Hypothalamus (tissue), 51 donors: Measurements from ENCODE around the gene UFC1.

Experiments used
- DNase-seq, 51 donors: peaks; one replicate each; lab custom pipeline; 2025; lab: John Stamatoyannopoulos, UW

Gene UFC1

DNA sequence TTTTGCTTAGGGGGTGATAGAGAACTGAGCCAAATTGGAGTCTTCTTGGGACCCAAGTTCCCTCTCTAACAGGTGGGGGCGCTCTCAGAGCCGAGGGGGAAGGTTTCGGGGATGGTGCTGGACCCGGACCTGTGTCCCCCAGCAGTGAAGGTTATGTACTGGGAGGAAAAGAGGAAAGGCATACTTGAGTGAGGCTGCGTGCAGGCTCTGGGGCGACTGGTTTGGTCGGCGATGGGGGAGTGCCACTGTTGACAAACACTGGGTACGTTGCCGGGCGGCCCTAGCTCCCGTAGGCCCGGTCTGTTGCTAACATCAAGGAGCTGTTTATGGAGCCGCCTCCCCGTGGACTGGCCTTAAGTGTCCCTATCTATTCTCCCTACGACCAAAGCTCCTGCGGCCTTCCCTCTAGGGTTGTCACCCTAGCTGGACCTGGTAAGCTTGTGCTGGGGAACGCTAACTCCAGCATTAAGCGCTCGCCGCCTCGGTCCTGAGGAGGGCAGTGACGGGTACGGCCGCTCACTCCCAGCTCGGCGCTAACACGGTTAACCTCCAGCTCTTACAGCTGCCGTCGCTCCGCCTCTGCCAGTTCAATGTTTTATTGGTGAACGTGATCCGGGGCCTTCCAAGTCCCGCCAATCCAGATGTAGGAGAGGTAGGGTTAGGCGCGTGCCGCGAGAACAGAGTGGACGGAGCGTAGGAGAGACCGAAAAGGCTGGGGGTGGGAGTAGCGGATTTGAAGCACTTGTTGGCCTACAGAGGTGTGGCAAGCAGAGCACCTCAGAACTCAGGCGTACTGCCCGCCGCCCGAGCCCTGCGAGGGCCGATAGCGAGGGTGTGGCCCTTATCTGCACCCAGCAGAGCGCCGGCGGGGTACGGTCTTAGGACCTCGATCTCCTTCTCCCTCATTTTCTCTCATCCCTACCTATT lies 12.2 kb downstream of the UFC1 start, which contains the start of gene PPOX:
TSS of gene PPOX (plus strand) at position 685 of the 927 bp plus-strand sequence. CDS start 422 bp downstream, outside the sequence.
- peak; percentile 79 to 99 (median 95) for DNase-seq

DNA sequence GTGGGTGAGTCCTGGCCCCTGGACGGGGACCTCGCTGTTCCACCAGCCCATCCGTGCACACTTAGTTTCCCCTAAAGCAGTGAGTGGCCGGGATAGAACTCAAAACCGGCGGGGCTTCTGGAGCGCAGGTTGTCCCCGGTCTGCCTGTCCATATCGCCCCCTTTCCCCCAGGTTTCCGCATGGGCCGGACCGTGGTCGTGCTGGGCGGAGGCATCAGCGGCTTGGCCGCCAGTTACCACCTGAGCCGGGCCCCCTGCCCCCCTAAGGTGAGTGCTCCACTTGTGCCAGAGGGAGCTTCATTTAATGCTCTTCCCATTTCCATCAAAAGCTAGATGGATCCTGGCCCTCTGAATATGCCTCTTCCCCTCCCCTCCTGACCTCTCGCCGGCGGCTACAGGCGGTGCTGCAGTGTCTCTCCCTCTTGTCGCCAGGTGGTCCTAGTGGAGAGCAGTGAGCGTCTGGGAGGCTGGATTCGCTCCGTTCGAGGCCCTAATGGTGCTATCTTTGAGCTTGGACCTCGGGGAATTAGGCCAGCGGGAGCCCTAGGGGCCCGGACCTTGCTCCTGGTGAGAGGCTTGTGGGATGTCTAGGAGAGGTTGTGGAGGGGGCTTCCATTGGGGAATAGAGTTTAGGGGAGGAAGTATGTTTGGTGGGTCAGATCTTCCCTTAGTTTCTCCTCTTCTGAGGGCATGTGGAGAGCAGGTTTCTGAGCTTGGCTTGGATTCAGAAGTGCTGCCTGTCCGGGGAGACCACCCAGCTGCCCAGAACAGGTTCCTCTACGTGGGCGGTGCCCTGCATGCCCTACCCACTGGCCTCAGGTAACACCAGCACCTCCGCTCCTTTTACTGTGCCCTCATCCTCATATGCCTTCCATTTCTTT lies 13.1 kb downstream of the UFC1 start:
- DNase-seq, result peak in 3 of 51 donors; percentile 24 to 54 (median 34)

DNA sequence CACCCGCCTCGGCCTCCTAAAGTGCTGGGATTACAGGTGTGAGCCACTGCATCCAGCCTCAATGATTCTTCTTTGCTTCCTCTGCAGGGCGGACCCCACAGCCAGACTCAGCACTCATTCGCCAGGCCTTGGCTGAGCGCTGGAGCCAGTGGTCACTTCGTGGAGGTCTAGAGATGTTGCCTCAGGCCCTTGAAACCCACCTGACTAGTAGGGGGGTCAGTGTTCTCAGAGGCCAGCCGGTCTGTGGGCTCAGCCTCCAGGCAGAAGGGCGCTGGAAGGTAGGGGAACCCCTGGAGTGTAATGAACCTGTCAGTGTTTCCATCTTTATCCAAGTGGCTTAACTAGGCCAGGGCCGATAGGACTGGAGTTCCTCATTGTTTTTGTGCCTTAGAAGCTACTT lies 15.1 kb downstream of the UFC1 start:
- DNase-seq, result no peak

- no peak for DNase-seq
These were observed 17.4 kb downstream of the UFC1 start for GRCh38 chr1:161171191-161171590.

DNA sequence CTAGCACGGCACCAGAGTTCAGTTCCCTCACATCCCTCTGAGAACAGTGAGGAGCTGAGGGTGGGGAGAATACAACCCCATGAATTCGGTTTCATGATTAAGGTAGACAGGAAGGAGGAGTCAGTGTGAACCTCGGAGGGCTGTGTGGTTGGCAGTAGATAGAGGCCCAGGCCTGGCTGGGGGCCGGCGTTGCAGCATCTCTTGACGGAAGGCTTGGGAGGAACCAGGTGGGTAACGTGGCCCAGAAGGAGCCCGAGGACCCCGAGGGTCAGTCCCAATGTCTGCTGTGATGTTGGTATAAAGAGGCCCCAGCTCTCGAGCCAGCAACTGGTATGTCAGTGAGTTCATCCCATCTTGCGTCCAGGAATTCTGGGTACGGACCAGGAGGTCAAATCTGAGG lies 17.9 kb downstream of the UFC1 start:
- no peak for DNase-seq

GRCh38 chr1:161172349-161172748 lies 18.6 kb downstream of the UFC1 start:
- no peak for DNase-seq

DNA sequence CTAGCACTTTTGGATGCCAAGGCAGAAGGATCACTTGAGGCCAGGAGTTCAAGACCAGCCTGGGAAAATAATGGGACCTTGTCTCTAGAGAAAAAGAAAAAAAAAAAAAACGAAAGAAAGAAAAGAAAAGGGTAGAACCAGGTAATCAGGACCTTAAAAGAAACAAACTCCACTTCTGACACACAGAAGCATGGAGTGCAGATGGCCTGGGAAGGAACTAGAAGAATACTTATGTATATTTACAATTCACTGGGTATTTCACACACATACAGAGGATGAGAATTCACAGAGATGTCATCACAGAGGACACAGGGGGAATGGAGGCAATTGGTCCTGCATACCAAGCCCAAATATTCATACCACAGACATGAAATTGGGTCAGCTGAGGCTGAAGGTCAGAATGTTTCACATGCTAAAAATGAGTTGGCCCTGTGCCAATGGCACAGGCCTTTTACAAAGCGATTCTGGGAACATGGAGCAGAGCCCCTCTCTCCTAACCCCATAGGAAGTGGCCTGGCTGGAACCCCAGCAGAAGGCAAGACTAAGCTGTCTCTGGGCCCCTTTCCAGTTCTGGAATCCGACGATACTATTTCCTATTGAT lies 19.1 kb downstream of the UFC1 start:
- no peak for DNase-seq

GRCh38 chr1:161173711-161174110 lies 19.9 kb downstream of the UFC1 start:
- DNase-seq, result no peak

DNA sequence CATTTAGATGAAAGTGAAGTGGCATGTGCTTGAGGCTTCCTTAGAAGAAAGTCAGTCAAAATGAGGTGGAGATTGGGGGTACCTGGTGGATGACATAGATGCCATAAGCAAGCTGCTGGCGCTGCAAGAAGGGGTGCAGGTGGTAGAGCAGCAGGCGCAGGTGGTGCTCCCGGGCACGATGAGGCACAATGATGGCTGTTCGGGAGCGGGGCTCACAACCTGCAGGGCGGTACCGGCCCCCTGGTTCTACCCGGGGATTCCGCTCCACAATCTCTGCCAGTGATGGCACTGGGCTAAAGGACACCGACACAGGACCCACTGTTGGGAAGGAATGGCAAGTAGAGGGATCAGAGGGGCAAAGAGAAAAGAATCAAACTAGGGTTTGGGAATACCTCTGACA lies 21.1 kb downstream of the UFC1 start:
- DNase-seq, result no peak

- DNase-seq, result no peak
These were observed 22.1 kb downstream of the UFC1 start for GRCh38 chr1:161175771-161176453.

DNA sequence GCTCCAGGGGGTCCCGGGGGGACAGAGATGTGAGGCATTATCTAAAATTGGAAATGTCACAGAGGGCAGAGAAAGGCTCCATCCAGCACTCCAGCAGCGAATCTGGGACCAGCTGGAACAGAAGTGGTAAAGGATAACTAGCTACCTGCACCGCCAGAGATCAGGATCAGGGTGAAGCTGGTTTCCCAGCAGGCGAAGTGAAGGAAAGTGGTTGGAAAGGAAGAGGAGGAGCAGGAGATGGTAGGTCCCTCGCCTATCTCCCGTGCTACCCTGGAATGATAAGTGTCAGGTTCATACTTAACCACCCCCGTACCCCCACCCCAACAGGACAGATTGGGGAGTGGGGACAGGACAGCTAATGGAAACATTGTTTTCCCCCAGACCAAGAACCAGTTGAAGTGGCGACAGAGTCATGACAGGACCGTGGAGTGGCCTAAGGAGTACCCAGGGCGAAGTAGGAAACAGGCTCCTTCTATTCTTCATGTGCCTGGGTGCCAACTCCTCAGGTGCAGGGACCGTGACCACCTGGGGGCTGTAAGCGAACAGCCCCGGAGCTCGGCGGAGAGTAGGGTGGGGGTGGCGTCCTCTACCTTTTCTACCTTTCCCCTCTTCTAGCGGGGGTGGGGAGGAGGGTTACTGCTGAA lies 22.8 kb downstream of the UFC1 start:
- no peak for DNase-seq

GRCh38 chr1:161177112-161177935 lies 23.5 kb downstream of the UFC1 start, which contains the start of gene B4GALT3:
TSS of gene B4GALT3 (minus strand) at chr1:161177507. CDS start at chr1:161176060, 1,447 bp downstream.
- peak; percentile 45 to 94 (median 84) for DNase-seq

DNA sequence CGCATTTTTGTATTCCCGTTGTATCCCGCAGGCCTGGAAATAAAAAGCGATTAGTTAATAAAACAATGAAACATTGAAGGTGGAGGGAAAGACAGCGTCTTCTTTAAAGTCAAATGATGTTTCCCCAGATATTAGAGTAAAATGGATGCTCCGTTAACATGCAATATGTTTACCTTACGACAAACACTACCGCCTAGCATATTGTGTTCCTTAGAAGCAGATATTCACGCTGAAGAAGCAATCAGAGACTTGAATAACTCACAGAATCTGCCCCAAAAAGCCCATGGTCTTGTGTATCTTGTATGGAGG lies 24.1 kb downstream of the UFC1 start:
- DNase-seq, result peak in 1 of 51 donors; percentile 57

DNA sequence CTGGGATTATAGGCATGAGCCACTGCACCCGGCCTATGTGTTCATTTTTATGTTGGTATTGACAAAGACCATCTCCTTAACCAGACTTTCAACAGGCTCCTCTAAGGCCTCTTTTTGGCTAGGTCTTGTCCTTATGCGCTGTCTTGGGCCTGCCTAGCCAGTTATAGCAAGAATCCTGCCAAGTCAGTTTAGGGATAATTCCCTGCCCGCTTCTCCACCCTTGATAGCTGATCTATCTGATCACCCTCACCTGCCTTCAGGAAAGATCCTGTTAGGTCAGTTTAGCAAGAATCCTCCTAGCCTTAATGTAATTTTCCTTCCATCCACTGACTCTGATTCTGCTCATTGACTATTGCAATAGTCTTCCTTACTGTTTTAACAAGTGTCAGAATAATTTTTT lies 25.9 kb downstream of the UFC1 start:
- no peak for DNase-seq

- DNase-seq, result no peak
These were observed 26.9 kb downstream of the UFC1 start for GRCh38 chr1:161180639-161181038.

DNA sequence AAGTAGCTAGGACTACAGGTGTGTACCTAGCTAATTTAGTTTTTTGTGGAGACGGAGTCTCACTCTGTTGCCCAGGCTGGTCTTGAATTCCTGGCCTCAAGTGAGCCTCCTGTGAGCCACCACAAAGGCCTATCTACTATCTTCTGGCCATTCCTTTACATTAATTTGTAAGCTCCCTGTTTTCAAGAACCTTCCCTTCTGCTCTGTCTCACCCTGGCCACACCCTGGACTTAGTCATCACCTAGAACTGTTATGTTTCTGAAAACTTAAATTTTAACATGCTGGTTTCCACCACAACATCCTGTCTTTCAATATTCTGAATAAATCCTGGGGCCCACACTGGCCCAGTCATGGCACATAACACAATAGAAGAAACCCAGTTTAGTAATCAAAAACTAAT lies 28.4 kb downstream of the UFC1 start:
- no peak for DNase-seq

- peak in 30 of 51 donors; percentile 11 to 70 (median 34) for DNase-seq
These were observed 31.5 kb downstream of the UFC1 start for GRCh38 chr1:161185282-161185682.

GRCh38 chr1:161185732-161186311 lies 32.0 kb downstream of the UFC1 start:
- peak in 2 of 51 donors; percentile 13 to 36 for DNase-seq

- DNase-seq, result peak in 2 of 51 donors; percentile 15 to 23
These were observed 33.5 kb downstream of the UFC1 start for GRCh38 chr1:161187311-161187710.
